ENCODE measurements around the gene PCSK5.
"Not testable (repeated sequence)": the region's sequence is repeated elsewhere in the genome, so short reads cannot be mapped to it uniquely, and the experiment has no call there.

Gene PCSK5

GRCh38 chr9:75891277-75891741, 836 bp downstream of the PCSK5 start:
- Histone ChIP-seq H3K27me3 (ENCODE audit: insufficient read depth, low read length) (peaks cover 52% of the 10 kb centered on the region), H3K9me3 (ENCODE audit: insufficient read depth, low read depth, low read length) (no peaks in the 10 kb centered on the region), H3K9ac (ENCODE audit: low read depth, low read length) (peak overlapping the region; percentile 59; the same call in 1 of the 2 replicates), H3K36me3 (ENCODE audit: insufficient read depth, low read depth, low read length) (no peaks in the 10 kb centered on the region), H3K4me1 (ENCODE audit: insufficient read depth, low read length) (peaks cover 28% of the 10 kb centered on the region), H3K27ac (ENCODE audit: low read length) (no peak overlapping the region), H3K4me3 (ENCODE audit: low read length) (peak overlapping the region; percentile 82)

- H3K4me3 ChIP-seq (ENCODE audit: low read length): peak overlapping the region; percentile 82
- peaks cover 52% of the 10 kb centered on the region for H3K27me3 ChIP-seq (ENCODE audit: insufficient read depth, low read length)
- peaks cover 28% of the 10 kb centered on the region for H3K4me1 ChIP-seq (ENCODE audit: insufficient read depth, low read length)
- no peak overlapping the region for H3K27ac ChIP-seq (ENCODE audit: low read length)
- no peaks in the 10 kb centered on the region for H3K36me3 ChIP-seq (ENCODE audit: insufficient read depth, low read depth, low read length)
- no peaks in the 10 kb centered on the region for H3K9me3 ChIP-seq (ENCODE audit: insufficient read depth, low read depth, low read length)
- peak overlapping the region; percentile 59; the same call in 1 of the 2 replicates for H3K9ac ChIP-seq (ENCODE audit: low read depth, low read length)
Measured at GRCh38 chr9:75891771-75892215, 1.3 kb downstream of the PCSK5 start.

DNA sequence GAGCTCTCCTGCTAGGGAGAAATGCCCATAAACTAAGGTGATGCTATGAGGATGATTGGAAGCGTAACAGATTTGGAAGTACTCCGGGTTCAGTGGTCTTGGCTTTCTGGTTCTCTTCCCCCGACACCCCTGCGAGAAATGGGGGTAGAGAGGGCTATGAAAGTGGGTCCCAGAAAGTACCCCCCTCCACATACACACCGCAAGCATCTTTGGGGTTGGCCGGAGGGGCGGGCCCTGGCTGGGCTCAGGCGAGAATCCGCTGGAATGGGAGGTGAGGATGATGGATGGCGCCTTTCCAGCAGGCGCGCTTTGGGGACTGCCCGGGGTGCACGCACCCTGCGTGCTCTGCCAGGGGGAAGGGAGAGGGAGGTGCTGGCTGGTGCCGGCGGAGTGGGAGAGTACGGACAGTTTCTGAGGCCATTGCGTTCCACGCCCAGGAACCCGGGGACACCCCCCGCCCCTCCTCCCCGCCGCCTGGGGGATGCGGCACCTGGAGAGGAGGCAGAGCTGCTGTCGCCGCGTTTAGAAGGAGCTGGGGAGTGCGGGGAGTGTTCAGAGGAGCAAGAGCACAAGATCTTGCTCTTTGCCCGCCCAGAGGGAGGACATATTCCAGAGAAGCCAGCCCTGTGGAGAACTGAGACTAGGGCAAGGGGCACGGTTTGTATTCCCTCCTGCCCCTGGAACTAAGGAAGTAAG, 1.9 kb downstream of the PCSK5 start:
- H3K9me3 ChIP-seq (ENCODE audit: insufficient read depth, low read depth, low read length): no peaks in the 10 kb centered on the region
- no peaks in the 10 kb centered on the region for H3K36me3 ChIP-seq (ENCODE audit: insufficient read depth, low read depth, low read length)
- H3K4me1 ChIP-seq (ENCODE audit: insufficient read depth, low read length): peaks cover 28% of the 10 kb centered on the region
- H3K4me3 ChIP-seq (ENCODE audit: low read length): peak overlapping the region; percentile 82
- peak overlapping the region; percentile 59; the same call in 1 of the 2 replicates for H3K9ac ChIP-seq (ENCODE audit: low read depth, low read length)
- H3K27ac ChIP-seq (ENCODE audit: low read length): no peak overlapping the region
- peaks cover 52% of the 10 kb centered on the region for H3K27me3 ChIP-seq (ENCODE audit: insufficient read depth, low read length)

GRCh38 chr9:75893106-75893505, 2.6 kb downstream of the PCSK5 start:
- H3K9ac ChIP-seq (ENCODE audit: low read depth, low read length): peak overlapping the region; percentile 59; the same call in 1 of the 2 replicates
- no peaks in the 10 kb centered on the region for H3K9me3 ChIP-seq (ENCODE audit: insufficient read depth, low read depth, low read length)
- H3K36me3 ChIP-seq (ENCODE audit: insufficient read depth, low read depth, low read length): no peaks in the 10 kb centered on the region
- peak overlapping the region; percentile 82 for H3K4me3 ChIP-seq (ENCODE audit: low read length)
- no peak overlapping the region for H3K27ac ChIP-seq (ENCODE audit: low read length)
- peaks cover 48% of the 10 kb centered on the region for H3K27me3 ChIP-seq (ENCODE audit: insufficient read depth, low read length)
- H3K4me1 ChIP-seq (ENCODE audit: insufficient read depth, low read length): peaks cover 28% of the 10 kb centered on the region

DNA sequence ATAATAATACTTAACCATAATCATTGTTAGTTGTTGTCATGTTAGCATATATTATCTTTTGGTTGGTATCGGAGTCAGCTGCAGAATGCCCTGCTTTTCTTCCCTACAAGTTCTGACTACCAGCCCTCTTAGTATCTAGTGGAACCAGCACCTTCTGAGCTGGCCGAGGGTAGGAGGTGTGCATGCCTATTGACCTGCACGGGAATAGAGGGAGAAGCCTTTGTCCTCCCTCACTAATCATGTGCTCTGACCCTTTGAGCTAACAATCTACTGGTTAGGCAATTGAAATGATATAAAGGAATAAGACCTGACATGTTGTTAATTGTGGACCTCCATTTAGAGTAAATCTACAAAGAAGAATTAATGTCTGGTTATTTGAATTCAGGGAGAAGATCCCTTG, 4.1 kb downstream of the PCSK5 start:
- no peak overlapping the region for H3K27ac ChIP-seq (ENCODE audit: low read length)
- no peaks in the 10 kb centered on the region for H3K9me3 ChIP-seq (ENCODE audit: insufficient read depth, low read depth, low read length)
- H3K4me1 ChIP-seq (ENCODE audit: insufficient read depth, low read length): peaks cover 32% of the 10 kb centered on the region
- peaks cover 39% of the 10 kb centered on the region for H3K27me3 ChIP-seq (ENCODE audit: insufficient read depth, low read length)
- no peak overlapping the region for H3K4me3 ChIP-seq (ENCODE audit: low read length)
- H3K36me3 ChIP-seq (ENCODE audit: insufficient read depth, low read depth, low read length): no peaks in the 10 kb centered on the region
- H3K9ac ChIP-seq (ENCODE audit: low read depth, low read length): no peak overlapping the region; the same call in 1 of the 2 replicates

DNA sequence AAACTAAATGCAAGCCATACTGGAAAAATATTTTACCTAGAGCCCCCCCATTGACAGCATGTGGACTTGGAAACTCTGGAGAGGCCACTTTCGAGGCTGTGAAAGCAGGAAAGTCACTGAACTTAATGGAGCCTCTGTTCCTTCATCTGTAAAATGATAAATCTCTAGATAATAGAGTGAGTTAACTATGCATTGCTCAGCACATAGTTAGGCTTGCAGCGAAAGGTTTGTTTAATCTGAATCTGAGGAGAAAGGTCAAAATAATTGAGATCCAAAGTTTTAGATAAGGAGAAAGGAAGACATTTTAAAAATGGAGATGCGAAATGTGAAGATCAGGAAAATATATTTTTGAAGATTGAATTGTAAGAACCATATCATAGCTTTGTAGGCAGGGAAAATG, 4.6 kb downstream of the PCSK5 start:
- Histone ChIP-seq H3K9me3 (ENCODE audit: insufficient read depth, low read depth, low read length) (no peaks in the 10 kb centered on the region), H3K27me3 (ENCODE audit: insufficient read depth, low read length) (peaks cover 34% of the 10 kb centered on the region), H3K4me3 (ENCODE audit: low read length) (no peak overlapping the region), H3K27ac (ENCODE audit: low read length) (no peak overlapping the region), H3K4me1 (ENCODE audit: insufficient read depth, low read length) (peaks cover 32% of the 10 kb centered on the region), H3K9ac (ENCODE audit: low read depth, low read length) (no peak overlapping the region; the same call in 1 of the 2 replicates), H3K36me3 (ENCODE audit: insufficient read depth, low read depth, low read length) (no peaks in the 10 kb centered on the region)

GRCh38 chr9:75896193-75896592, 5.7 kb downstream of the PCSK5 start:
- peaks cover 31% of the 10 kb centered on the region for H3K27me3 ChIP-seq (ENCODE audit: insufficient read depth, low read length)
- H3K36me3 ChIP-seq (ENCODE audit: insufficient read depth, low read depth, low read length): no peaks in the 10 kb centered on the region
- H3K4me1 ChIP-seq (ENCODE audit: insufficient read depth, low read length): peaks cover 32% of the 10 kb centered on the region
- no peaks in the 10 kb centered on the region for H3K9me3 ChIP-seq (ENCODE audit: insufficient read depth, low read depth, low read length)
- H3K27ac ChIP-seq (ENCODE audit: low read length): no peak overlapping the region
- no peak overlapping the region for H3K9ac ChIP-seq (ENCODE audit: low read depth, low read length)
- H3K4me3 ChIP-seq (ENCODE audit: low read length): no peak overlapping the region

DNA sequence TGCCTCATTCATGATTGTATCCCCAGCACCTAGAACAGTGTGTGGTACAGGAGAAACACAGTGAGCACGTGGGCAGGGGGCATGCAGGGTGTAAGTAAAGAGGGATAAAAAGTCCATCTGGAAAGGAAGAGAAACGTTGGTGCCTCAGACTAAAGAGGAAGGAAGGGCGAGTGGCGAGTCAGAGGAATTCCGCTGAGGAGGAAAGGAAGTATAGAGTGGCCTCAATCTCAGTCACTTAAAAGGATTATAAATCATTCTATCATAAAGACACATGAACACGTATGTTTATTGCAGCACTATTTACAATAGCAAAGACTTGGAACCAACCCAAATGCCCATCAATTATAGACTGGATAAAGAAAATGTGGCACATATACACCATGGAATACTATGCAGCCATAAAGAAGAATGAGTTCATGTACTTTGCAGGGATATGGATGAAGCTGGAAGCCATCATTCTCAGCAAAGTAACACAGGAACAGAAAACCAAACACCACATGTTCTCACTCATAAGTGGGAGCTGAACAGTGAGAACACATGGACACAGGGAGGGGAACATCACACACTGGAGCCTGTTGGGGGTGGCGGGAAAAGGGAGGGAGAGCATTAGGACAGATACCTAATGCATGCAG, 10.5 kb downstream of the PCSK5 start:
- H3K36me3 ChIP-seq (ENCODE audit: insufficient read depth, low read depth, low read length): not testable (repeated sequence)

DNA sequence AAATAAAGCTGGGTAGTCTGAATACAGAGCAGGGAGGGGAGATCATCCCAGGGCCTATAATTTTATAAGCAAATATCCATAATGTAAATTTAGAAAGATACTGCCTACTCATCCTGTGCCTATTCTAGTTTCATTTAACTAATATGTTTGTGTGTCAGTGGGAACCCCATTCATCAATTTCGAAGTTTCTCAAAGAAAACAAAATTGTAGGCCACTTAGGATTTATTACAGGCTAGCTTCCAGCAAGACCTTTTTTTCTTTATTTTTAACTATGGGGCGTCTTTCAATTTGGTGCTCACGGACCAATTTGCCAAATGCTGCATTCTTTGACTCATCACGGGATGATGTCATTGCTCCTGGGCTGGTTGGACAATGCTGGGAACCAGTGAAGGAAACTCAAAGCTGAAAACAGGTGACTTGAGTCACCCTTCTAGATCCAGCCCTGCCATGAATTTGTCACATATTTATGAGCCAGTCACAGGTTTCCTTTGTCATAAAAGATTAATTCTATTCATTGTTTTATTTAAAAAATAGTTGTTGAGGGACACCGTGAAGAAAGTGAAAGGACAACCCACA, 13.4 kb downstream of the PCSK5 start:
- H3K27me3 ChIP-seq (ENCODE audit: insufficient read depth, low read length): no peaks in the 10 kb centered on the region
- H3K27ac ChIP-seq (ENCODE audit: low read length): no peak overlapping the region
- no peak overlapping the region for H3K4me3 ChIP-seq (ENCODE audit: low read length)
- no peaks in the 10 kb centered on the region for H3K9me3 ChIP-seq (ENCODE audit: insufficient read depth, low read depth, low read length)
- 0 out of 2 replicates have a peak, but pooled peaks cover 5% of the 10 kb centered on the region for H3K4me1 ChIP-seq (ENCODE audit: insufficient read depth, low read length)
- H3K9ac ChIP-seq (ENCODE audit: low read depth, low read length): no peak overlapping the region
- H3K36me3 ChIP-seq (ENCODE audit: insufficient read depth, low read depth, low read length): no peaks in the 10 kb centered on the region

More for the DNA sequence above, 10.5 kb downstream of the PCSK5 start:
- not testable (repeated sequence) for H3K4me3 ChIP-seq (ENCODE audit: low read length); H3K27me3 ChIP-seq (ENCODE audit: insufficient read depth, low read length); H3K9ac ChIP-seq (ENCODE audit: low read depth, low read length); H3K4me1 ChIP-seq (ENCODE audit: insufficient read depth, low read length); H3K9me3 ChIP-seq (ENCODE audit: insufficient read depth, low read depth, low read length); H3K27ac ChIP-seq (ENCODE audit: low read length)

- Histone ChIP-seq H3K36me3 (ENCODE audit: insufficient read depth, low read depth, low read length) (no peaks in the 10 kb centered on the region), H3K27me3 (ENCODE audit: insufficient read depth, low read length) (no peaks in the 10 kb centered on the region), H3K27ac (ENCODE audit: low read length) (no peak overlapping the region), H3K4me1 (ENCODE audit: insufficient read depth, low read length) (0 out of 2 replicates have a peak, but pooled peaks cover 4% of the 10 kb centered on the region), H3K9me3 (ENCODE audit: insufficient read depth, low read depth, low read length) (no peaks in the 10 kb centered on the region), H3K9ac (ENCODE audit: low read depth, low read length) (no peak overlapping the region), H3K4me3 (ENCODE audit: low read length) (no peak overlapping the region)
Measured at GRCh38 chr9:75904364-75904763, 13.9 kb downstream of the PCSK5 start.

- 0 out of 2 replicates have a peak, but pooled peaks cover 4% of the 10 kb centered on the region for H3K4me1 ChIP-seq (ENCODE audit: insufficient read depth, low read length)
- no peaks in the 10 kb centered on the region for H3K27me3 ChIP-seq (ENCODE audit: insufficient read depth, low read length)
- no peaks in the 10 kb centered on the region for H3K36me3 ChIP-seq (ENCODE audit: insufficient read depth, low read depth, low read length)
- no peaks in the 10 kb centered on the region for H3K9me3 ChIP-seq (ENCODE audit: insufficient read depth, low read depth, low read length)
- no peak overlapping the region for H3K9ac ChIP-seq (ENCODE audit: low read depth, low read length)
- H3K4me3 ChIP-seq (ENCODE audit: low read length): no peak overlapping the region
- H3K27ac ChIP-seq (ENCODE audit: low read length): no peak overlapping the region
Measured at GRCh38 chr9:75906531-75906930, 16.1 kb downstream of the PCSK5 start.
